ENCODE results near the gene BEAN1.
"Not testable (repeated sequence)": the region's sequence is repeated elsewhere in the genome, so short reads cannot be mapped to it uniquely, and the experiment has no call there.

Gene BEAN1

GRCh38 chr16:66441586-66442375, 14.7 kb downstream of the BEAN1 start:
- no peak for DNase-seq (ENCODE audit: low read depth)

GRCh38 chr16:66442502-66443268, 15.6 kb downstream of the BEAN1 start:
- DNase-seq (ENCODE audit: low read depth), result no peak

- no peak for DNase-seq (ENCODE audit: low read depth)
Measured at GRCh38 chr16:66443269-66443652, 16.2 kb downstream of the BEAN1 start.

- no peak for DNase-seq (ENCODE audit: low read depth)
Measured at GRCh38 chr16:66444049-66444481, 17.0 kb downstream of the BEAN1 start.

GRCh38 chr16:66446737-66447136, 19.6 kb downstream of the BEAN1 start:
- DNase-seq (ENCODE audit: low read depth), result no peak

- no peak for DNase-seq (ENCODE audit: low read depth)
Measured at GRCh38 chr16:66447491-66447890, 20.4 kb downstream of the BEAN1 start.

GRCh38 chr16:66451548-66451947, 24.5 kb downstream of the BEAN1 start:
- no peak for DNase-seq (ENCODE audit: low read depth)

GRCh38 chr16:66453230-66453629, 26.1 kb downstream of the BEAN1 start:
- not testable (repeated sequence) for DNase-seq (ENCODE audit: low read depth)

GRCh38 chr16:66454751-66455150, 27.7 kb downstream of the BEAN1 start:
- DNase-seq (ENCODE audit: low read depth), result no peak

GRCh38 chr16:66455970-66456369, 28.9 kb downstream of the BEAN1 start:
- no peak for DNase-seq (ENCODE audit: low read depth)

GRCh38 chr16:66457888-66458287, 30.8 kb downstream of the BEAN1 start:
- no peak for DNase-seq (ENCODE audit: low read depth)

- no peak for DNase-seq (ENCODE audit: low read depth)
Measured at GRCh38 chr16:66458292-66458691, 31.2 kb downstream of the BEAN1 start.

GRCh38 chr16:66458853-66459252, 31.8 kb downstream of the BEAN1 start:
- DNase-seq (ENCODE audit: low read depth), result no peak

- DNase-seq (ENCODE audit: low read depth), result no peak
Measured at GRCh38 chr16:66459878-66460277, 32.8 kb downstream of the BEAN1 start.

GRCh38 chr16:66460703-66461102, 33.6 kb downstream of the BEAN1 start:
- no peak for DNase-seq (ENCODE audit: low read depth)

GRCh38 chr16:66462912-66463311, 35.8 kb downstream of the BEAN1 start:
- no peak for DNase-seq (ENCODE audit: low read depth)

GRCh38 chr16:66465946-66466345, 38.9 kb downstream of the BEAN1 start:
- not testable (repeated sequence) for DNase-seq (ENCODE audit: low read depth)

- DNase-seq (ENCODE audit: low read depth), result not testable (repeated sequence)
Measured at GRCh38 chr16:66466636-66467035, 39.5 kb downstream of the BEAN1 start.

GRCh38 chr16:66467611-66468010, 40.5 kb downstream of the BEAN1 start:
- no peak for DNase-seq (ENCODE audit: low read depth)

GRCh38 chr16:66468321-66468965, 41.3 kb downstream of the BEAN1 start:
- DNase-seq (ENCODE audit: low read depth), result no peak

- DNase-seq (ENCODE audit: low read depth), result no peak
Measured at GRCh38 chr16:66469291-66469946, 42.3 kb downstream of the BEAN1 start.

- DNase-seq (ENCODE audit: low read depth), result no peak
Measured at GRCh38 chr16:66469947-66470546, 43.0 kb downstream of the BEAN1 start.
